ENCODE data around the gene LRRC7. TPM values are rescaled to one million over a fixed set of nuclear protein-coding genes. Genes with fewer than 3 reads are reported as not detected.

LRRC7 gene
- total RNA-seq, 2 experiments from 2014 or later: 0.14 to 0.20 TPM

DNA sequence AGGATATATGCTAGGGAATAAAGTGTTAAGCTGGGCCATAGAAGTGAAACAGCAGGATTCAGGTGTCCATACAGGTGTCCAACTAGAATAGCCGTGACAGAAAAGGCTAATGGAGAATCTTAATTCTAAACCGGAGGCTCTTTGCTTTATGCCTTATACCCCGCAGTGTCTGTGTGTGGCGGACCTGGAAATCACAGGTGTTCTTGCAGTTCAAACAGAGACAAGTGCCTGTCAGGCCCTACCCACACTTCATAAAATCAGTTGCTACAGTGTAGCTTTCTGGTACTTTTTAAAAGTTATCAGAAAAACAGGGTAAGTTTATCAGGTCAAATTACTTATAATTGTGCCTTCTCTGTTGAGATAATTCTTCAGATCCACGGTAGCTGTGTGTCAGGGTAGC lies 293.9 kb downstream of the LRRC7 start:
- ChIA-PET POLR2A (no interaction called here), CTCF (no interaction called here)
- H3K4me3 Mint-ChIP-seq: no peak overlapping the region
- H3K27ac Mint-ChIP-seq: no peak overlapping the region
- intact Hi-C loops (cut with DNase I, micrococcal nuclease): no loop called here
- H3K4me1 Mint-ChIP-seq (ENCODE audit: low read depth): no peaks in the 10 kb centered on the region
- no peak overlapping the region for H3K27ac ChIP-seq (ENCODE audit: low read depth in 1 of 2, low read length in 2 of 2)
- peaks cover 2% of the 10 kb centered on the region for H3K9me3 Mint-ChIP-seq
- no peaks in the 10 kb centered on the region for H3K36me3 Mint-ChIP-seq (ENCODE audit: low read depth)
- TF ChIP-seq, protein P1, sequence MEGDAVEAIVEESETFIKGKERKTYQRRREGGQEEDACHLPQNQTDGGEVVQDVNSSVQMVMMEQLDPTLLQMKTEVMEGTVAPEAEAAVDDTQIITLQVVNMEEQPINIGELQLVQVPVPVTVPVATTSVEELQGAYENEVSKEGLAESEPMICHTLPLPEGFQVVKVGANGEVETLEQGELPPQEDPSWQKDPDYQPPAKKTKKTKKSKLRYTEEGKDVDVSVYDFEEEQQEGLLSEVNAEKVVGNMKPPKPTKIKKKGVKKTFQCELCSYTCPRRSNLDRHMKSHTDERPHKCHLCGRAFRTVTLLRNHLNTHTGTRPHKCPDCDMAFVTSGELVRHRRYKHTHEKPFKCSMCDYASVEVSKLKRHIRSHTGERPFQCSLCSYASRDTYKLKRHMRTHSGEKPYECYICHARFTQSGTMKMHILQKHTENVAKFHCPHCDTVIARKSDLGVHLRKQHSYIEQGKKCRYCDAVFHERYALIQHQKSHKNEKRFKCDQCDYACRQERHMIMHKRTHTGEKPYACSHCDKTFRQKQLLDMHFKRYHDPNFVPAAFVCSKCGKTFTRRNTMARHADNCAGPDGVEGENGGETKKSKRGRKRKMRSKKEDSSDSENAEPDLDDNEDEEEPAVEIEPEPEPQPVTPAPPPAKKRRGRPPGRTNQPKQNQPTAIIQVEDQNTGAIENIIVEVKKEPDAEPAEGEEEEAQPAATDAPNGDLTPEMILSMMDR (IDR thresholded peaks at IDR 0.05): no peak
- H3K36me3 ChIP-seq (ENCODE audit: insufficient read depth, low read length): no peaks in the 10 kb centered on the region
- H3K27me3 ChIP-seq (ENCODE audit: control insufficient read depth in 1 of 2, insufficient read depth in 2 of 2, low read length in 2 of 2): no peaks in the 10 kb centered on the region
- peaks cover 0 to 4% of the 10 kb centered on the region in 2 experiments for H3K9me3 ChIP-seq (ENCODE audit: control insufficient read depth in 1 of 2, insufficient read depth in 1 of 2, low read length in 2 of 2)
- H3K4me1 ChIP-seq (ENCODE audit: insufficient read depth, low read length): no peaks in the 10 kb centered on the region
- no peak overlapping the region for H3K4me3 ChIP-seq (ENCODE audit: low read length)
- DNase-seq: no peak
- ATAC-seq (ENCODE audit: poor library complexity): no peak
- H3K27me3 Mint-ChIP-seq: no peaks in the 10 kb centered on the region

DNA sequence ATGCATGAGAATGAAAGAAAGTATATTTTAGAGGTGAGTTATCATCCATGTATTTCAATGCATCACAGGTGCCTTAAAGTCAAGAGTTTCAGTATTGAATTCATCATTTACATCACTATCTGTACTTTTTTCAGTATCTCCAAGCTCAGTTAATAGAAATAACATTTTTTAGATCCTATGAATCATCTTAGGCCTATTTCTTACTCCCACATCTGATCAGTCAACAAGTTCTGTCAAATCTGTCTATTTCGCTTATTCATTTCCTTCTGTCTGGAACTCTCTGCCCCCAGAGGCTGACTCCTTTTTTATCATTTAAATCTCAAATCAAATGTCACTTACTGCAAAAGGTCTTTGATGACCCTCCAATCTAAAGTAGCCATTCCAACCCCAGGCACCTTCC lies 295.2 kb downstream of the LRRC7 start:
- Histone ChIP-seq H3K9me3 (ENCODE audit: control insufficient read depth in 1 of 2, insufficient read depth in 1 of 2, low read length in 2 of 2) (peaks cover 0 to 4% of the 10 kb centered on the region in 2 experiments), H3K4me1 (ENCODE audit: insufficient read depth, low read length) (no peaks in the 10 kb centered on the region), H3K27ac (ENCODE audit: low read depth in 1 of 2, low read length in 2 of 2) (no peak overlapping the region), H3K27me3 (ENCODE audit: control insufficient read depth in 1 of 2, insufficient read depth in 2 of 2, low read length in 2 of 2) (no peaks in the 10 kb centered on the region), H3K4me3 (ENCODE audit: low read length) (no peak overlapping the region), H3K36me3 (ENCODE audit: insufficient read depth, low read length) (no peaks in the 10 kb centered on the region)
- no peak for DNase-seq
- Mint-ChIP-seq H3K4me3 (no peak overlapping the region), H3K27ac (no peak overlapping the region), H3K4me1 (ENCODE audit: low read depth) (no peaks in the 10 kb centered on the region), H3K36me3 (ENCODE audit: low read depth) (no peaks in the 10 kb centered on the region), H3K9me3 (peaks cover 5% of the 10 kb centered on the region), H3K27me3 (no peaks in the 10 kb centered on the region)
- TF ChIP-seq, protein P1 (IDR thresholded peaks at IDR 0.05): no peak
- ATAC-seq (ENCODE audit: poor library complexity): no peak
- intact Hi-C loops (cut with DNase I, micrococcal nuclease): no loop called here
- CTCF ChIA-PET: no interaction called here
- POLR2A ChIA-PET: no interaction called here

DNA sequence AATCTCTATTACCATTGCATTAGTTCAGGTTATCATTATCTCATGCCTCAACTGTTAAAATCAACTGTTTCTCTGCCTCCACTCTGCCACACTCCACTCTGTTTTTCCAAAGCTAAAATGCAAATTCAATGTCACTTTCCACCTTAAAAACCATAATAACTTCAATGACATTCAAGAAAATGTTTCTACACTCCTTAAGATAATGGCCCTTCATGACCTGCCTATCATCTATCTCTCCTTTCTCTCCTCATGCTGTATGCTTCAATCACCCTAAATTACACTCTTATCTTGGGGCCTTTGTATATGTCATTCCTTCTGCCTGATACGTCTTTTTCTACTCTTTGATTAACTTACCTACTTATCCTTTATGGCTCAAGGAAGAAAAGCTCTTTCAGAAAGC lies 296.0 kb downstream of the LRRC7 start:
- TF ChIP-seq, protein P1 (IDR thresholded peaks at IDR 0.05): no peak
- ATAC-seq (ENCODE audit: poor library complexity) (no peak), DNase-seq (no peak)
- H3K9me3 ChIP-seq (ENCODE audit: control insufficient read depth in 1 of 2, insufficient read depth in 1 of 2, low read length in 2 of 2): peaks cover 0 to 4% of the 10 kb centered on the region in 2 experiments
- H3K4me3 ChIP-seq (ENCODE audit: low read length): no peak overlapping the region
- Mint-ChIP-seq H3K9me3 (peaks cover 5% of the 10 kb centered on the region), H3K4me3 (no peak overlapping the region), H3K27ac (no peak overlapping the region), H3K27me3 (no peaks in the 10 kb centered on the region), H3K36me3 (ENCODE audit: low read depth) (no peaks in the 10 kb centered on the region), H3K4me1 (ENCODE audit: low read depth) (no peaks in the 10 kb centered on the region)
- no peaks in the 10 kb centered on the region for H3K27me3 ChIP-seq (ENCODE audit: control insufficient read depth in 1 of 2, insufficient read depth in 2 of 2, low read length in 2 of 2)
- H3K36me3 ChIP-seq (ENCODE audit: insufficient read depth, low read length): no peaks in the 10 kb centered on the region
- CTCF ChIA-PET: no interaction called here
- H3K4me1 ChIP-seq (ENCODE audit: insufficient read depth, low read length): no peaks in the 10 kb centered on the region
- POLR2A ChIA-PET: no interaction called here
- intact Hi-C loops (cut with DNase I, micrococcal nuclease): no loop called here
- H3K27ac ChIP-seq (ENCODE audit: low read depth in 1 of 2, low read length in 2 of 2): no peak overlapping the region

Data from CD4-positive, alpha-beta T cell (primary cell).